H1 (cell line): ENCODE measurements around the gene SIX3. TPM values are rescaled to one million over a fixed set of nuclear protein-coding genes. Genes with fewer than 3 reads are reported as not detected.
A peak's percentile ranks its signal among the peaks of the same experiment; 100 is the strongest.

Source experiments
- CTCF ChIA-PET: fragments of 300-600 bp; sonication (Branson Sonifier 250); formaldehyde crosslinking; loops from one replicate; lab custom pipeline; 2021; ENCODE audit not compliant: partially characterized antibody; lab: Charles Lee
- POLR2A ChIA-PET: fragments of 300-600 bp; sonication (Branson Sonifier 250); formaldehyde crosslinking; loops from one replicate; lab custom pipeline; 2021; ENCODE audit warnings: inconsistent platforms; ENCODE audit not compliant: partially characterized antibody; lab: Charles Lee
- DNase-seq, 2 experiments: peaks; one replicate each; pipeline versions ENCODE4 v3.0.0 to v3.0.0-alpha.2; 2010 to 2022; ENCODE audit warnings: low spot score in 2 of 2, low read depth in 1 of 2, mixed read lengths in 1 of 2
- FAIRE-seq: peaks from 2 replicates; lab custom pipeline; 2011; peaks lifted over from hg19 to GRCh38; lab: Jason Lieb, UNC
- H2AFZ ChIP-seq: 2 replicates; pipeline ENCODE4 v1.8.1; 2012; ENCODE audit warnings: low read length, inconsistent platforms
- H2AK5ac ChIP-seq: 2 replicates; pipeline ENCODE4 v1.6.1; 2013; ENCODE audit warnings: low read depth, low read length
- H2BK120ac ChIP-seq: replicated peaks from 2 replicates; pipeline ENCODE3; 2013; ENCODE audit warnings: low read depth, low read length, inconsistent platforms
- H2BK12ac ChIP-seq: 2 replicates; pipeline ENCODE4 v1.6.1; 2013; ENCODE audit warnings: low read depth, low read length
- H2BK15ac ChIP-seq: 2 replicates; pipeline ENCODE4 v1.6.1; 2013; ENCODE audit warnings: low read length
- H2BK20ac ChIP-seq: 2 replicates; pipeline ENCODE4 v1.6.1; 2013; ENCODE audit warnings: low read length
- H2BK5ac ChIP-seq: 2 replicates; pipeline ENCODE4 v1.6.1; 2013; ENCODE audit warnings: low read depth, low read length
- H3K14ac ChIP-seq: 2 replicates; pipeline ENCODE4 v1.6.1; 2013; ENCODE audit warnings: inconsistent platforms; ENCODE audit not compliant: insufficient read length
- H3K18ac ChIP-seq: 2 replicates; pipeline ENCODE4 v1.6.1; 2013; ENCODE audit warnings: low read length; ENCODE audit errors: extremely low read depth
- H3K23ac ChIP-seq: 2 replicates; pipeline ENCODE4 v1.6.1; 2013; ENCODE audit warnings: inconsistent platforms; ENCODE audit not compliant: insufficient read length
- H3K23me2 ChIP-seq: 2 replicates; pipeline ENCODE4 v1.6.1; 2013; ENCODE audit warnings: low read depth, low read length
- H3K27ac ChIP-seq: 2 replicates; pipeline ENCODE4 v1.6.1; 2011; ENCODE audit warnings: low read depth, low read length, inconsistent platforms
- H3K27me3 ChIP-seq, 4 experiments: replicated peaks in 1 of 4; 1 replicate in 1 of 4; 2 replicates in 3 of 4; pipeline versions ENCODE4 v1.6.1 to v1.8.1; 2011 to 2013; ENCODE audit warnings: low read length in 3 of 4, mild to moderate bottlenecking in 3 of 4, inconsistent platforms in 2 of 4, mixed read lengths in 2 of 4, moderate library complexity in 1 of 4; ENCODE audit not compliant: control insufficient read depth in 3 of 4, insufficient read depth in 3 of 4; ENCODE audit errors: extremely low read depth in 1 of 4
- H3K36me3 ChIP-seq, 4 experiments: 2 replicates each; pipeline versions ENCODE4 v1.6.1 to v1.8.1; 2011 to 2013; ENCODE audit warnings: mild to moderate bottlenecking in 4 of 4, low read length in 3 of 4, moderate library complexity in 2 of 4, control low read depth in 1 of 4, inconsistent platforms in 1 of 4; ENCODE audit not compliant: insufficient read depth in 4 of 4, control insufficient read depth in 2 of 4
- H3K4ac ChIP-seq: replicated peaks from 2 replicates; pipeline ENCODE3; 2013; ENCODE audit warnings: low read length, low read depth, mixed read lengths, inconsistent platforms; ENCODE audit not compliant: insufficient read length
- H3K4me1 ChIP-seq, 4 experiments: replicated peaks in 1 of 4; 1 replicate in 1 of 4; 2 replicates in 3 of 4; pipeline versions ENCODE4 v1.6.1 to v1.8.1; 2011 to 2013; ENCODE audit warnings: low read length in 3 of 4, inconsistent platforms in 2 of 4, mixed read lengths in 1 of 4; ENCODE audit not compliant: insufficient read depth in 4 of 4, control insufficient read depth in 3 of 4
- H3K4me2 ChIP-seq, 2 experiments: 2 replicates each; pipeline versions ENCODE4 v1.6.1 to v1.8.1; 2011 to 2013; ENCODE audit warnings: low read depth in 2 of 2, low read length in 2 of 2, control low read depth in 1 of 2, inconsistent platforms in 1 of 2, mild to moderate bottlenecking in 1 of 2; ENCODE audit not compliant: insufficient read depth in 1 of 2
- H3K4me3 ChIP-seq, 4 experiments: fragments of 200-600, 300-600 bp in 1 of 4; sonication (generic), shearing (Covaris generic), sonication (Bioruptor Twin) in 1 of 4; 2 replicates each; pipeline versions ENCODE4 v1.5.1 to v1.8.1; 2011 to 2016; ENCODE audit warnings: low read length in 4 of 4, low read depth in 3 of 4, control low read depth in 2 of 4, inconsistent platforms in 2 of 4, mild to moderate bottlenecking in 2 of 4, mixed read lengths in 1 of 4, moderate library complexity in 1 of 4; ENCODE audit not compliant: insufficient read depth in 2 of 4; ENCODE audit errors: extremely low read depth in 1 of 4
- H3K56ac ChIP-seq: replicated peaks from 2 replicates; pipeline ENCODE3; 2013; ENCODE audit warnings: low read depth, mild to moderate bottlenecking, mixed read lengths, low read length, inconsistent platforms; ENCODE audit not compliant: insufficient read length
- H3K79me1 ChIP-seq: 2 replicates; pipeline ENCODE4 v1.6.1; 2013; ENCODE audit warnings: low read depth, low read length, control low read depth
- H3K79me2 ChIP-seq, 2 experiments: 2 replicates each; pipeline versions ENCODE4 v1.6.1 to v1.8.1; 2012 to 2013; ENCODE audit warnings: low read length in 2 of 2, mild to moderate bottlenecking in 2 of 2, inconsistent platforms in 1 of 2; ENCODE audit not compliant: insufficient read depth in 2 of 2, control insufficient read depth in 1 of 2
- H3K9ac ChIP-seq, 4 experiments: replicated peaks in 1 of 4; 1 replicate in 1 of 4; 2 replicates in 3 of 4; pipeline versions ENCODE4 v1.6.1 to v1.8.1; 2011 to 2013; ENCODE audit warnings: low read depth in 3 of 4, low read length in 3 of 4, control low read depth in 2 of 4, mild to moderate bottlenecking in 2 of 4, moderate library complexity in 2 of 4, inconsistent platforms in 1 of 4; ENCODE audit errors: extremely low read depth in 1 of 4
- H3K9me3 ChIP-seq, 2 experiments: 2 replicates each; pipeline versions ENCODE4 v1.6.1 to v1.8.1; 2012 to 2013; ENCODE audit warnings: mild to moderate bottlenecking in 2 of 2, moderate library complexity in 2 of 2, control low read depth in 1 of 2, inconsistent platforms in 1 of 2, low read depth in 1 of 2, low read length in 1 of 2, mixed read lengths in 1 of 2; ENCODE audit not compliant: insufficient read depth in 2 of 2
- H4K20me1 ChIP-seq, 2 experiments: replicated peaks in 1 of 2; 2 replicates each; pipeline versions ENCODE3 to v1.8.1; 2011 to 2013; ENCODE audit warnings: inconsistent platforms in 2 of 2, low read length in 2 of 2, mild to moderate bottlenecking in 1 of 2; ENCODE audit not compliant: insufficient read depth in 2 of 2, control insufficient read depth in 1 of 2
- H4K5ac ChIP-seq: 2 replicates; pipeline ENCODE4 v1.6.1; 2013; ENCODE audit warnings: low read length, low read depth, mixed read lengths, inconsistent platforms; ENCODE audit not compliant: insufficient read length
- H4K8ac ChIP-seq: 2 replicates; pipeline ENCODE4 v1.8.0; 2013; ENCODE audit warnings: mild to moderate bottlenecking, moderate library complexity, low read length, inconsistent platforms; ENCODE audit not compliant: insufficient read depth; ENCODE audit errors: extremely low read depth
- H4K91ac ChIP-seq: replicated peaks from 2 replicates; pipeline ENCODE3; 2013; ENCODE audit warnings: low read length, mixed read lengths, inconsistent platforms; ENCODE audit not compliant: insufficient read length
- BACH1 ChIP-seq: IDR thresholded peaks from 2 replicates; pipeline ENCODE4 v1.6.1; 2012; ENCODE audit warnings: low read length, improper control_type of control experiment
- BCL11A ChIP-seq, 2 experiments: IDR thresholded peaks; one replicate each; pipeline ENCODE4 v1.6.1; 2011; ENCODE audit warnings: low read depth in 2 of 2, low read length in 2 of 2, mild to moderate bottlenecking in 2 of 2
- CEBPB ChIP-seq: IDR thresholded peaks from 2 replicates; pipeline ENCODE4 v1.6.1; 2012; ENCODE audit warnings: low read depth, low read length
- CTBP2 ChIP-seq: IDR thresholded peaks from 2 replicates; pipeline ENCODE4 v1.7.0; 2011; ENCODE audit warnings: borderline replicate concordance, mild to moderate bottlenecking, moderate library complexity, mixed read lengths, low read length; ENCODE audit not compliant: insufficient read depth, insufficient read length
- MAFK ChIP-seq: IDR thresholded peaks from 2 replicates; pipeline ENCODE4 v1.6.1; 2012; ENCODE audit warnings: low read depth, mild to moderate bottlenecking, improper control_type of control experiment, low read length
- MAX ChIP-seq: IDR thresholded peaks from 2 replicates; pipeline ENCODE4 v1.6.1; 2012; ENCODE audit warnings: inconsistent platforms
- PHF8 ChIP-seq: fragments of 200-600 bp; sonication (generic); conservative IDR thresholded peaks from 2 replicates; pipeline ENCODE4 v1.7.1; 2012; ENCODE audit warnings: low read depth, mild to moderate bottlenecking, inconsistent platforms, low read length, moderate library complexity
- POLR2AphosphoS5 ChIP-seq: IDR thresholded peaks from 2 replicates; pipeline ENCODE4 v1.6.1; 2011; ENCODE audit warnings: low read depth, low read length
- RBBP5 ChIP-seq: IDR thresholded peaks from 2 replicates; pipeline ENCODE4 v1.7.1; 2012; ENCODE audit warnings: low read depth, mild to moderate bottlenecking, inconsistent platforms, low read length, moderate library complexity, borderline replicate concordance
- RNF2 ChIP-seq: fragments of 200-900, 300-1000 bp; sonication (generic); IDR thresholded peaks from 2 replicates; pipeline ENCODE4 v1.7.1; 2016; ENCODE audit warnings: borderline replicate concordance, low read depth, mild to moderate bottlenecking, antibody characterized with exemption, low read length; ENCODE audit not compliant: poor library complexity, severe bottlenecking; ENCODE audit errors: missing control alignments
- SIRT6 ChIP-seq: IDR thresholded peaks from one replicate; pipeline ENCODE4 v1.7.1; 2012; ENCODE audit warnings: low read length, inconsistent platforms
- SIX5 ChIP-seq: IDR thresholded peaks from 2 replicates; pipeline ENCODE4 v1.6.1; 2011; ENCODE audit warnings: mild to moderate bottlenecking, low read depth, low read length
- TCF12 ChIP-seq: IDR thresholded peaks from 2 replicates; pipeline ENCODE4 v1.6.1; 2011; ENCODE audit warnings: low read depth, mild to moderate bottlenecking, low read length
- WGBS, 2 experiments: shearing (Covaris generic) in 1 of 2; methylation state at CpG; one replicate each; pipeline versions ENCODE4 v1.1.6 to v1.1.7; 2013 to 2015; ENCODE audit warnings: low lambda C conversion rate in 2 of 2, mixed read lengths in 2 of 2, inconsistent platforms in 1 of 2, low coverage in 1 of 2, missing lambda C conversion rate in 1 of 2; ENCODE audit not compliant: insufficient replicate concordance in 2 of 2, insufficient coverage in 1 of 2, insufficient read length in 1 of 2; ENCODE audit errors: extremely low coverage in 1 of 2, missing lambda C conversion rate in 1 of 2; 5-methylcytosine and 5-hydroxymethylcytosine counted together
- polyA plus RNA-seq, 7 experiments: library from polyadenylated mRNA; depleted of rRNA in 3 of 7; stranded (reverse) in 5 of 7; unstranded in 2 of 7; fragments of >200 nt in 5 of 7; fragments of 200-250 nt in 2 of 7; gene quantifications; 1 replicate in 5 of 7; 2 replicates in 1 of 7; 4 replicates in 1 of 7; pipeline versions ENCODE4 v1.2.1 to v1.2.3, GENCODE V29; 2011 to 2013; ENCODE audit warnings: missing spikeins in 2 of 7, mixed read lengths in 2 of 7
- total RNA-seq: library from RNA; stranded (reverse); fragmentation: NEBNext Ultra II Directional; extraction: Animal tissue kit (Norgen Biotek cat#: 25700); gene quantifications from 2 replicates; pipeline ENCODE4 v1.2.1, GENCODE V29; 2021

SIX3 gene
- total and polyA plus RNA-seq, 2 of the 8 experiments (the other 6 are each of a cell fraction or from before 2014, with no cell fraction given), result 0.02 to 0.19 TPM

GRCh38 chr2:44935729-44936098 lies 5.8 kb upstream of the SIX3 start:
- Histone ChIP-seq H3K14ac (no peak overlapping the region), H4K5ac (no peak overlapping the region), H4K91ac (no peak overlapping the region), H4K20me1 (peaks cover 5 to 9% of the 10 kb centered on the region in 2 experiments), H3K27me3 (peaks cover 77 to 99% (median 96%) of the 10 kb centered on the region in 4 experiments; a peak in 6 of 7 replicates), H2BK20ac (no peak overlapping the region), H2BK12ac (0 out of 2 replicates have a peak overlapping the region, but pooled peaks have one; percentile 91), H2BK15ac (peak overlapping the region; percentile 36; the same call in 1 of the 2 replicates), H3K27ac (no peak overlapping the region), H3K79me1 (no peaks in the 10 kb centered on the region), H3K79me2 (no peaks in the 10 kb centered on the region), H2BK120ac (no peak overlapping the region), H3K4me2 (peak overlapping the region; percentile 78 to 93), H2AK5ac (no peak overlapping the region), H3K56ac (no peak overlapping the region), H3K4me1 (peaks cover 8 to 67% (median 47%) of the 10 kb centered on the region in 4 experiments), H3K4me3 (peak overlapping the region; percentile 45 to 65 (median 60)), H2BK5ac (no peak overlapping the region), H3K23ac (no peak overlapping the region), H2AFZ (no peak overlapping the region), H3K9ac (no peak overlapping the region; a peak in 2 of 7 replicates), H4K8ac (no peak overlapping the region), H3K23me2 (peaks cover 36% of the 10 kb centered on the region; the same call in 1 of the 2 replicates), H3K18ac (peak overlapping the region; percentile 85; the same call in 1 of the 2 replicates), H3K36me3 (no peaks in the 10 kb centered on the region), H3K4ac (no peak overlapping the region), H3K9me3 (no peaks in the 10 kb centered on the region)
- 4% methylated on average over 4 of the region's 27 CpGs; no CpG with 5 or more reads in 1 of the 2 experiments for WGBS, 2 experiments
- FAIRE-seq (no peak), DNase-seq (peak in 1 of 2 experiments; percentile 72)
- ChIA-PET POLR2A (interaction anchor here (0.9 to 5.7 kb wide), 7 partner anchors 8 to 464 kb away, joined by 3 to 27 read pairs (median 3); no protein-coding TSS in a partner anchor), CTCF (interaction anchor here (0.6 to 3.7 kb wide), 11 partner anchors 8 to 679 kb away, joined by 3 to 20 read pairs (median 3); no protein-coding TSS in a partner anchor)
- TF ChIP-seq BCL11A (IDR thresholded peaks at IDR 0.05; ENCODE audit: low read depth in 2 of 2, low read length in 2 of 2), result no peak
- TF ChIP-seq RNF2, result no peak
- TF ChIP-seq SIRT6, result no peak
- no peak for TF ChIP-seq POLR2AphosphoS5
- TF ChIP-seq SIX5, result no peak
- TF ChIP-seq RBBP5, result 0 out of 2 replicates have a peak, but pooled peaks have one; percentile 38
- TF ChIP-seq MAFK, result no peak
- no peak for TF ChIP-seq CEBPB
- no peak for TF ChIP-seq TCF12
- TF ChIP-seq BACH1, result no peak
- TF ChIP-seq PHF8, result no peak
- TF ChIP-seq MAX, result peak; percentile 30; the same call in 1 of the 2 replicates
- no peak for TF ChIP-seq CTBP2
